ENCODE measurements around the gene MARCO. TPM values are rescaled to one million over a fixed set of nuclear protein-coding genes. Genes with fewer than 3 reads are reported as not detected.

MARCO gene
- polyA plus RNA-seq, 1 donor (not counting 4 experiments of a cell fraction or from before 2014, with no cell fraction given) = 0.13 TPM

DNA sequence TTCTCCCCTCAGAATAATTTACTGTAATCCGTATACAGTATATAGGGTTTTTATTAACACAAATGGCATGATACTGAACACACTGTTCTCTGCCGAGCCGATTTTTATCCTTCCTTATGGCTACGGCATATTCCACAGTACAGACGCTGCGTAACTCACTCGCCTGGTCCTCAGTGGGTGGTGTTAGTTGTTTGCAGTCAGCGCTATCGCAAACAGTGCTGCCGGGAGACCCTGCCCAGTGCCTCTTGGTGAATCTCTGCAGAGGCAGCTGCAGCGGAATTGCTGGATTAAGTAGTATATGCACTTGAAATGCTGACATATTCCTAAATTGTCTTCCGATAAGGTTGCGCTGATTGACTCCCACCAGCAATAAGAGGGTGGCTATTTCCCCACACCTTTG, 73.9 kb downstream of the MARCO start:
- no peaks in the 10 kb centered on the region for H3K9me3 ChIP-seq (ENCODE audit: control insufficient read depth, low read depth, low read length)
- FAIRE-seq = no peak

DNA sequence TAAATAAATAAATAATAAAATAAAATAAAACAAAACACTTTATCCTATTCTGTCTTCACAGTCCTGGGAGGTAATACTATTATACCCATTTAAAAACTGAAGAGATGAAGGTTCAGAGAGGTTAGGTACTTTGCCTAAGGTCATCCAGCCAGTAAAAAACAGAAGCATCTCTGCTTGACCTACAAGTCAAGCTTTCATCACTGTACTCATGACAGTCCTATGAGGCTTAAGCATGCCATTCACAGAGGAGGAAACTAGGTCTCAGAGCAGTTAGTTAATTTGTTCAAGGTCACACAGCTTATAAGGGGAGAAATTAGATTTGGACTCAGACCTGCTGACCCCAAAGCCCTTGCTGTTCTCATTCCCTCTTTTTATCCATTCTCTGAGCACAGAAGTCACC, 77.5 kb downstream of the MARCO start:
- no peak overlapping the region for H2AFZ ChIP-seq (ENCODE audit: control insufficient read depth, low read length)
- dilution Hi-C loops (cut with MboI; ENCODE audit: extremely low pct_ligation_motif_present, low sequenced_read_pairs) = no loop called here

More for the DNA sequence above, 73.9 kb downstream of the MARCO start:
- H3K27me3 ChIP-seq (ENCODE audit: control insufficient read depth, extremely low read depth, insufficient read depth, low read length) = peaks cover 39% of the 10 kb centered on the region
- no peak overlapping the region for H3K4me3 ChIP-seq (ENCODE audit: control insufficient read depth in 2 of 3, extremely low read depth in 1 of 3, insufficient read depth in 2 of 3, low read depth in 1 of 3, low read length in 3 of 3)
- dilution Hi-C loops (cut with MboI; ENCODE audit: extremely low pct_ligation_motif_present, low sequenced_read_pairs) = no loop called here
- no peak overlapping the region for H3K27ac ChIP-seq (ENCODE audit: control insufficient read depth, insufficient read depth, low read length)
- H3K4me1 ChIP-seq (ENCODE audit: control insufficient read depth, extremely low read depth, insufficient read depth, low read length) = no peaks in the 10 kb centered on the region
- H3K4me2 ChIP-seq (ENCODE audit: control insufficient read depth, extremely low read depth, insufficient read depth, low read depth, low read length) = no peak overlapping the region
- no peaks in the 10 kb centered on the region for H4K20me1 ChIP-seq (ENCODE audit: control insufficient read depth, extremely low read depth, insufficient read depth, low read length)
- TF ChIP-seq EZH2 (IDR thresholded peaks at IDR 0.05; ENCODE audit: low read length) = no peak
- TF ChIP-seq, protein P1, sequence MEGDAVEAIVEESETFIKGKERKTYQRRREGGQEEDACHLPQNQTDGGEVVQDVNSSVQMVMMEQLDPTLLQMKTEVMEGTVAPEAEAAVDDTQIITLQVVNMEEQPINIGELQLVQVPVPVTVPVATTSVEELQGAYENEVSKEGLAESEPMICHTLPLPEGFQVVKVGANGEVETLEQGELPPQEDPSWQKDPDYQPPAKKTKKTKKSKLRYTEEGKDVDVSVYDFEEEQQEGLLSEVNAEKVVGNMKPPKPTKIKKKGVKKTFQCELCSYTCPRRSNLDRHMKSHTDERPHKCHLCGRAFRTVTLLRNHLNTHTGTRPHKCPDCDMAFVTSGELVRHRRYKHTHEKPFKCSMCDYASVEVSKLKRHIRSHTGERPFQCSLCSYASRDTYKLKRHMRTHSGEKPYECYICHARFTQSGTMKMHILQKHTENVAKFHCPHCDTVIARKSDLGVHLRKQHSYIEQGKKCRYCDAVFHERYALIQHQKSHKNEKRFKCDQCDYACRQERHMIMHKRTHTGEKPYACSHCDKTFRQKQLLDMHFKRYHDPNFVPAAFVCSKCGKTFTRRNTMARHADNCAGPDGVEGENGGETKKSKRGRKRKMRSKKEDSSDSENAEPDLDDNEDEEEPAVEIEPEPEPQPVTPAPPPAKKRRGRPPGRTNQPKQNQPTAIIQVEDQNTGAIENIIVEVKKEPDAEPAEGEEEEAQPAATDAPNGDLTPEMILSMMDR (optimal IDR thresholded peaks at IDR 0.05 in 1 of 3, IDR thresholded peaks at IDR 0.05 in 1 of 3, conservative IDR thresholded peaks at IDR 0.05 in 1 of 3; ENCODE audit: extremely low read depth in 1 of 3, insufficient read depth in 2 of 3, low read length in 3 of 3) = no peak
- no peaks in the 10 kb centered on the region for H3K79me2 ChIP-seq (ENCODE audit: control insufficient read depth, insufficient read depth, low read length)
- H3K9ac ChIP-seq (ENCODE audit: control insufficient read depth, extremely low read depth, insufficient read depth, low read length) = no peak overlapping the region
- H3K9me1 ChIP-seq (ENCODE audit: control insufficient read depth, extremely low read depth, insufficient read depth, low read length) = no peaks in the 10 kb centered on the region
- DNase-seq (ENCODE audit: low read depth, low spot score) = no peak
- H3K36me3 ChIP-seq (ENCODE audit: control insufficient read depth in 2 of 2, extremely low read depth in 1 of 2, insufficient read depth in 2 of 2, low read length in 2 of 2) = no peaks in the 10 kb centered on the region
- H2AFZ ChIP-seq (ENCODE audit: control insufficient read depth, low read length) = no peak overlapping the region

More for the DNA sequence above, 77.5 kb downstream of the MARCO start:
- Histone ChIP-seq H3K4me2 (ENCODE audit: control insufficient read depth, extremely low read depth, insufficient read depth, low read depth, low read length) (no peak overlapping the region), H3K27ac (ENCODE audit: control insufficient read depth, insufficient read depth, low read length) (no peak overlapping the region), H3K9me1 (ENCODE audit: control insufficient read depth, extremely low read depth, insufficient read depth, low read length) (no peaks in the 10 kb centered on the region), H3K79me2 (ENCODE audit: control insufficient read depth, insufficient read depth, low read length) (no peaks in the 10 kb centered on the region), H3K36me3 (ENCODE audit: control insufficient read depth in 2 of 2, extremely low read depth in 1 of 2, insufficient read depth in 2 of 2, low read length in 2 of 2) (no peaks in the 10 kb centered on the region), H3K4me3 (ENCODE audit: control insufficient read depth in 2 of 3, extremely low read depth in 1 of 3, insufficient read depth in 2 of 3, low read depth in 1 of 3, low read length in 3 of 3) (no peak overlapping the region), H3K4me1 (ENCODE audit: control insufficient read depth, extremely low read depth, insufficient read depth, low read length) (no peaks in the 10 kb centered on the region), H4K20me1 (ENCODE audit: control insufficient read depth, extremely low read depth, insufficient read depth, low read length) (no peaks in the 10 kb centered on the region), H3K27me3 (ENCODE audit: control insufficient read depth, extremely low read depth, insufficient read depth, low read length) (peaks cover 20% of the 10 kb centered on the region), H3K9me3 (ENCODE audit: control insufficient read depth, low read depth, low read length) (no peaks in the 10 kb centered on the region), H3K9ac (ENCODE audit: control insufficient read depth, extremely low read depth, insufficient read depth, low read length) (no peak overlapping the region)
- DNase-seq (ENCODE audit: low read depth, low spot score) = no peak
- no peak for FAIRE-seq
- TF ChIP-seq, protein P1 (optimal IDR thresholded peaks at IDR 0.05 in 1 of 3, IDR thresholded peaks at IDR 0.05 in 1 of 3, conservative IDR thresholded peaks at IDR 0.05 in 1 of 3; ENCODE audit: extremely low read depth in 1 of 3, insufficient read depth in 2 of 3, low read length in 3 of 3) = no peak
- no peak for TF ChIP-seq EZH2 (IDR thresholded peaks at IDR 0.05; ENCODE audit: low read length)

Measured in keratinocyte (primary cell).